BLaER1 (cell line): ENCODE measurements around the gene ZC3H18.

Experiments
- H3K27ac ChIP-seq: shearing (Covaris generic); formaldehyde crosslinking; 2 replicates; pipeline ENCODE4 v1.8.1; 2022
- H3K27me3 ChIP-seq: shearing (Covaris generic); formaldehyde crosslinking; 2 replicates; pipeline ENCODE4 v1.8.1; 2022
- H3K36me3 ChIP-seq: shearing (Covaris generic); formaldehyde crosslinking; 2 replicates; pipeline ENCODE4 v1.8.1; 2022
- H3K4me1 ChIP-seq: shearing (Covaris generic); formaldehyde crosslinking; 2 replicates; pipeline ENCODE4 v1.8.1; 2022
- H3K4me2 ChIP-seq: shearing (Covaris generic); formaldehyde crosslinking; 2 replicates; pipeline ENCODE4 v1.8.1; 2022
- H3K4me3 ChIP-seq: shearing (Covaris generic); formaldehyde crosslinking; 2 replicates; pipeline ENCODE4 v1.8.1; 2022
- H3K9ac ChIP-seq: shearing (Covaris generic); formaldehyde crosslinking; 2 replicates; pipeline ENCODE4 v1.8.1; 2022
- H3K9me3 ChIP-seq: shearing (Covaris generic); formaldehyde crosslinking; 2 replicates; pipeline ENCODE4 v1.8.1; 2022
- H4K20me1 ChIP-seq: shearing (Covaris generic); formaldehyde crosslinking; 2 replicates; pipeline ENCODE4 v1.8.1; 2022
- Cebpa-rat ChIP-seq: shearing (Covaris generic); IDR thresholded peaks from 2 replicates; pipeline ENCODE4 v1.8.1; 2022

Gene ZC3H18

DNA sequence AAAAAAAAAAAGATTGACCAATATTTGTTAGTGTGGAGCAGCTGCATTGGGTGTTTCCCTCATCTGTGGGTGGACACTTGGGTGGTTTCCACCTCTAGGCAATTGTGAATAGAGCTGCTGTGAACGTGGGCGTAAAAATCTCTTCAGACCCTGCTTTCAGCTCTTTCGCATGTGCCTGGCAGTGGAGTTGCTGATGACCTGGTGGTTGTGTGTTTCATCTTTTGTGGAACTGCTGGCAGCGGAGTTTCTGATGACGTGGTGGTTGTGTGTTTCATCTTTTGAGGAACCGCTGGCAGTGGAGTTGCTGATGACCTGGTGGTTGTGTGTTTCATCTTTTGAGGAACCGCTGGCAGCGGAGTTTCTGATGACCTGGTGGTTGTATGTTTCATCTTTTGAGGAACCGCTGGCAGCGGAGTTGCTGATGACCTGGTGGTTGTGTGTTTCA lies 21.4 kb downstream of the ZC3H18 start:
- Histone ChIP-seq H3K9ac (no peak overlapping the region), H3K36me3 (peaks cover 94% of the 10 kb centered on the region), H3K4me3 (no peak overlapping the region), H3K27ac (no peak overlapping the region), H3K9me3 (no peaks in the 10 kb centered on the region), H3K4me2 (no peak overlapping the region), H3K4me1 (peaks cover 17% of the 10 kb centered on the region), H3K27me3 (no peaks in the 10 kb centered on the region), H4K20me1 (peaks cover 73% of the 10 kb centered on the region)
- no peak for TF ChIP-seq Cebpa-rat

DNA sequence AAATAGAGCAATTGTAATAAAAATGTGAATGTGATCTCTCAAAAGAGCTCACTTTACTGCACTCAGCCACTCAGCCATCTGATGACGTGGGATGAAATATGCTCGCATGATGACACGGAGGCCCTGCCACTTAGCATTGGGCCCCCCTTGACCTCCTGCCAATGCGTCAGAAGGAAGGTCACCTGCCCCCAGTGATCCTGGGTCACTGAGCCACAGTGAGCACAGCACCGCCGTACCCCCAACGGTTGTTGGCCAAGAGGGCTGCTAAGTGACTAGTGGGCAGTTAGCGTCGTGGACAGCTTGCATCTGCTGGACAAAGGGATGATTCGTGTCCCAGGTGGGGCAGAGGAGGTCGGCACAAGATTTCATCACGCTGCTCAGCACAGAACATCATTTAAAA lies 22.9 kb downstream of the ZC3H18 start:
- TF ChIP-seq Cebpa-rat, result no peak
- Histone ChIP-seq H3K9ac (no peak overlapping the region), H3K27me3 (no peaks in the 10 kb centered on the region), H3K4me1 (peaks cover 32% of the 10 kb centered on the region), H4K20me1 (peaks cover 68% of the 10 kb centered on the region), H3K4me3 (no peak overlapping the region), H3K27ac (no peak overlapping the region), H3K4me2 (no peak overlapping the region), H3K36me3 (peaks cover 80% of the 10 kb centered on the region), H3K9me3 (no peaks in the 10 kb centered on the region)

DNA sequence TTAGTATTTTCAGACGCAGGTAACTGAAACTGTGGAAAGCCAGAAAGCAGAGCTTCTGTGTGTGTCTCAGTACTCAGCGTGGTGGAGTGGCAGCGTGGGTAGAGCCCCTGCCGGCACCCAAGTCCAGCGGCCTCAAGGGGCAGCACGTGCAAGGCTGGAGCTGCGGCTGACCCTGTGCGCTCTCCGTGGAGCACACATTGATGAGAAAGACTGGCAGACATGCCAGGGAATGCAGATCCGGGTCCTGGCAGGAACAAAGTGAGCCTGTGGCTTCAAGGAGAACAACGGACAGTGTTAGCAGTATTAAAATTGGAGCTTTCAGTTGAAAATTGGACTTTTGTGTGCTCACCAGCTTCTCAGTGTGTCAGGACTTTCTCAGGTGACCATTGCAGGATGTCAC lies 23.3 kb downstream of the ZC3H18 start:
- no peaks in the 10 kb centered on the region for H3K27me3 ChIP-seq
- H4K20me1 ChIP-seq, result peaks cover 68% of the 10 kb centered on the region
- peaks cover 80% of the 10 kb centered on the region for H3K36me3 ChIP-seq
- no peak overlapping the region for H3K4me2 ChIP-seq
- H3K4me1 ChIP-seq, result peaks cover 36% of the 10 kb centered on the region
- H3K9me3 ChIP-seq, result no peaks in the 10 kb centered on the region
- no peak overlapping the region for H3K4me3 ChIP-seq
- 0 out of 2 replicates have a peak overlapping the region, but pooled peaks have one; percentile 9 for H3K9ac ChIP-seq
- H3K27ac ChIP-seq, result 0 out of 2 replicates have a peak overlapping the region, but pooled peaks have one; percentile 4
- TF ChIP-seq Cebpa-rat, result no peak

DNA sequence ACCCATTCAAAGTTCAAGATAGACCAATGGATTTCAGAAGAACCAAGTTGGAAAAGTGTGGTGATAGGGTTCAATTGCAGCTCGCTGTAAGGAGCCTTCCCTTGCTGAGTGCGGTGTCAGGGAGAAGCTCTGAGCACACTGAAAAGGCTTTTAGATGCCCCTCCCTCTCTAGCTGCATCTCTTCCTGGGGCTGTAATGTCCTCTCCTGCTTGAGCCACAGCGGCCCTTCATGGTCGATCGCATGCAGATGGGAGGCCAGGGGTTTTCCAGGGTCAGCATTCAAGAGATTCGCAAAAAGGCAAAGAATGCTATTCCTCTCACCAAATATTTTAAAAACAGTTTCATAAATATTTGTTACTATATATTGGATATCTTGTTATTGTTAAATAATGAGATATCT lies 23.7 kb downstream of the ZC3H18 start:
- TF ChIP-seq Cebpa-rat, result no peak
- Histone ChIP-seq H3K9me3 (no peaks in the 10 kb centered on the region), H3K27me3 (no peaks in the 10 kb centered on the region), H3K4me2 (no peak overlapping the region), H3K9ac (0 out of 2 replicates have a peak overlapping the region, but pooled peaks have one; percentile 9), H3K27ac (0 out of 2 replicates have a peak overlapping the region, but pooled peaks have one; percentile 4), H4K20me1 (peaks cover 68% of the 10 kb centered on the region), H3K4me3 (no peak overlapping the region), H3K4me1 (peaks cover 40% of the 10 kb centered on the region), H3K36me3 (peaks cover 79% of the 10 kb centered on the region)

DNA sequence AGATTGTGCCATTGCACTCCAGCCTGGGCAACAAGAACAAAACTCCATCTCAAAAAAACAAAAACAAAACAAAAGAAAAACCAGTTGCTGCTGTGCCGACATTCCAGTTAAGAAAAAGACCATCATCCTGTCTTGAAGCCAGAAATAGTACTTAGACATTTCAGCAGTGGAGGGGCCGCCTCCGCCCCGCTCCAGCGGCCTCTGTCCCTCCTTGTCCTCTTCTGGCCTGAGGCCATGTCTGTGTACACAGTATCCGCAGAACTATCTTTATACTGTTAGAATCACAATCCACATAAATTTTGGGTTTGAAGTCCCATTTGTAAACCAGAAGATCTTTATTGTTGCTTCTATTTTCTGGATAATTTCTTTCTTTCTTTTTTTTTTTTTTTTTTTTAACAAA lies 24.9 kb downstream of the ZC3H18 start:
- Histone ChIP-seq H3K27ac (no peak overlapping the region), H3K27me3 (no peaks in the 10 kb centered on the region), H3K36me3 (peaks cover 69% of the 10 kb centered on the region), H3K4me3 (no peak overlapping the region), H3K9me3 (no peaks in the 10 kb centered on the region), H4K20me1 (peaks cover 69% of the 10 kb centered on the region), H3K9ac (no peak overlapping the region), H3K4me2 (no peak overlapping the region), H3K4me1 (peaks cover 52% of the 10 kb centered on the region)
- TF ChIP-seq Cebpa-rat, result no peak

DNA sequence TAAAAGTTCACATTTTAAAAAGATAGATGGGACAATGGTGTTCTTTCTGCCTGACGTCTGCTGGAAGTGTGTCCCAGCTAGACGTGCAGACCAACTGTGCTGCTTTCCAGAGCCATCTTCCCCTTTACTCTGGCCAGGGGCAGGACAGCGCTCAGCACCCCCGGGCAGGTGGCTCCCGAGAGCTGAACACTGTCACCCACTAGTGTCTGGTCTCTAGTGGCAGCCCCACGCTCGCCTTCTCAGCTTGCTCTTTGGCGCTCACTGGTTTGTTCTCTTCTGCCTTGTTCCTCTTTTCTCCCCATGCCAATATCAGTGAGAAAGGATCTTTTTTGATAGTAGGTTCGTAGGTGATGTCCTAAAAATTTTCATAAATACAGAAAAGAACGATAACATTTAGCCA lies 25.7 kb downstream of the ZC3H18 start:
- H3K9me3 ChIP-seq, result no peaks in the 10 kb centered on the region
- H3K4me1 ChIP-seq, result peaks cover 60% of the 10 kb centered on the region
- H3K4me3 ChIP-seq, result no peak overlapping the region
- H4K20me1 ChIP-seq, result peaks cover 76% of the 10 kb centered on the region
- H3K27me3 ChIP-seq, result no peaks in the 10 kb centered on the region
- TF ChIP-seq Cebpa-rat, result no peak
- no peak overlapping the region for H3K9ac ChIP-seq
- H3K27ac ChIP-seq, result no peak overlapping the region
- H3K4me2 ChIP-seq, result peak overlapping the region; percentile 86; the same call in 1 of the 2 replicates
- peaks cover 63% of the 10 kb centered on the region for H3K36me3 ChIP-seq

DNA sequence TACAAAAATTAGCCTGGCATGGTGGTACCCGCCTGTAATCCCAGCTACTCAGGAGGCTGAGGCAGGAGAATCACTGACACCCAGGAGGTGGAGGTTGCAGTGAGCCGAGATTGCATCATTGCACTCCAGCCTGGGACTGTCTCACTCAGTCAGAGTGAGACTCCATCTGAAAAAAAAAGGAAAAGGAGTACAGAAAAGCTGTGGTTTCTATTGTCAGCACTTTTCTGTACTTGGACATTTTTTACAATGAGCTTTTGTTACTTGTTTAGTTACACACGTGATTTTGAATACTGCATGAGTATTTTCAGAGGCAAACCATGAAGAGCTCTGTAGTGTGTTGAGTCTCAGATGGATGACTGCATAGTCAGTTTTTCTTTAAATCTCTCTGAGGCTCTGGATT lies 26.3 kb downstream of the ZC3H18 start:
- Histone ChIP-seq H3K27ac (peak overlapping the region; percentile 23; the same call in 1 of the 2 replicates), H3K9ac (no peak overlapping the region), H3K9me3 (no peaks in the 10 kb centered on the region), H3K4me3 (no peak overlapping the region), H4K20me1 (peaks cover 78% of the 10 kb centered on the region), H3K36me3 (peaks cover 63% of the 10 kb centered on the region), H3K4me1 (peaks cover 66% of the 10 kb centered on the region), H3K27me3 (no peaks in the 10 kb centered on the region), H3K4me2 (peak overlapping the region; percentile 86)
- peak; percentile 56; the same call in 1 of the 2 replicates for TF ChIP-seq Cebpa-rat

DNA sequence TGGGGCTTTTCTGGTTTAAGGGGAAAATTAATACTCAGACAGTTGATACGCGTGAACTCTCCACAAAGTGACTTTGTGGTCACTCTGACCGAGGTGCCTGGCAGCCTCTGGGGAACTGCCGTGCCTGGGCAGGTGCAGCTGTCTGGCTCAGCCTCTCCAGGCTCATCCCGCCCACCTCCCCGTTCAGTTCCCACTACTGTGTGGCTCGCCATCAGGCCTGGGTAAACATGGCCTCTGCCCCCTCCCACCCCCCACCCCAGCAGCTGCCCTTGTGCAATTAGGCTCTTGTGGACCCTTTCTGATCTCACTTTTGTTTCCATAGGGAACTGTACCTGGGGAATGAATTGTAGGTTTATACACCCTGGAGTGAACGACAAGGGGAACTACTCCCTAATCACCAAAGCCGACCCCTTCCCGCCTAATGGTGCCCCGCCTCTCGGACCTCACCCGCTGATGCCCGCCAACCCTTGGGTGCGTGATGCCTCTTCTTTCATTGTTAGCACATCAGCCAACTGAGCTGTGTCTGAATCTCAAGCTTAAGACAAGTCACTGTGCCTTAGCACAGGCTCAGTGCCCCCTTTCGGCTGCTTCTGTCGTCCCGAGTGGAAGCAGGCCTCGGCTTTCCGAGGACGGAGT lies 27.8 kb downstream of the ZC3H18 start:
- Histone ChIP-seq H3K9me3 (no peaks in the 10 kb centered on the region), H3K9ac (peak overlapping the region; percentile 65), H3K27me3 (no peaks in the 10 kb centered on the region), H3K27ac (peak overlapping the region; percentile 79), H3K4me2 (peak overlapping the region; percentile 86), H4K20me1 (peaks cover 74% of the 10 kb centered on the region), H3K36me3 (peaks cover 64% of the 10 kb centered on the region), H3K4me1 (peaks cover 78% of the 10 kb centered on the region), H3K4me3 (peak overlapping the region; percentile 47; the same call in 1 of the 2 replicates)
- no peak for TF ChIP-seq Cebpa-rat

DNA sequence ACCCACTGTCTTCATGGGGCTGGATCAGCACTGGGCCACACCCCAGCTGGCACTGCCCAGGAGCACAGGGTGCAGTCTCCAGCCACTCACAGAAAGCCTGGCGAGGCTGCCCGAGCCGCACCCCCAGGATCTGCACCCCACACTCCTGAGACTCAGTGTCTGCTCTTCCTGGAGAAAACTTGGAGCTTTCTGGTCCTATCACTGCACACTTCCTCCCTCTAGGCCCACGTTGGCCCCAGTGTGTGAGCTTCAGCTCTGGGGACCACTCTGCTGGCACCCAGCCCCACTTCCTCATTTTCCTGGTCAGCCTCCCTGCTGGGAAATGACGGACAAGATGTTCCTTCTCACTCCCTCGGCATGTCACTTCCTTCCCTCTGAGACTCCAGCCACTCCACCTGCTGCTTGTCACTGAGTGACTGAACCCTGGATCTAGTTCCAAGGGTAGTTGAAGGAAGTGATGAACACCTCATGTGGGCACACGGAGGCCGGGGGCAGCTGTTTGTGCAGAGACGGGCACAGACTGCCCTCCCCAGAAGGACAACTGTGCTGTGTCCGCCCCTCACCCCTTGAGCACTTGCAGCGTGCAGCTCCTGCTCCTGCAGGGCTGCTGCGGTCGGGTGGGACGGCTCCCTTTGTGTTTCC lies 29.0 kb downstream of the ZC3H18 start:
- peak overlapping the region; percentile 47 for H3K4me3 ChIP-seq
- H3K4me2 ChIP-seq, result peak overlapping the region; percentile 86
- no peak for TF ChIP-seq Cebpa-rat
- H3K9ac ChIP-seq, result peak overlapping the region; percentile 65
- peaks cover 64% of the 10 kb centered on the region for H3K36me3 ChIP-seq
- H4K20me1 ChIP-seq, result peaks cover 62% of the 10 kb centered on the region
- no peaks in the 10 kb centered on the region for H3K9me3 ChIP-seq
- peak overlapping the region; percentile 79 for H3K27ac ChIP-seq
- peaks cover 78% of the 10 kb centered on the region for H3K4me1 ChIP-seq
- no peaks in the 10 kb centered on the region for H3K27me3 ChIP-seq
